HG02678 (cell line): ENCODE data around the gene RABL6.
"Not testable (repeated sequence)": the region's sequence is repeated elsewhere in the genome, so short reads cannot be mapped to it uniquely, and the experiment has no call there.

Source experiments
- ATAC-seq: cut with Tn5 transposase; IDR thresholded peaks from one replicate; pipeline ENCODE4 v1.9.1; 2021; ENCODE audit warnings: mild to moderate bottlenecking, moderate library complexity; ENCODE audit not compliant: unreplicated experiment

The RABL6 gene

DNA sequence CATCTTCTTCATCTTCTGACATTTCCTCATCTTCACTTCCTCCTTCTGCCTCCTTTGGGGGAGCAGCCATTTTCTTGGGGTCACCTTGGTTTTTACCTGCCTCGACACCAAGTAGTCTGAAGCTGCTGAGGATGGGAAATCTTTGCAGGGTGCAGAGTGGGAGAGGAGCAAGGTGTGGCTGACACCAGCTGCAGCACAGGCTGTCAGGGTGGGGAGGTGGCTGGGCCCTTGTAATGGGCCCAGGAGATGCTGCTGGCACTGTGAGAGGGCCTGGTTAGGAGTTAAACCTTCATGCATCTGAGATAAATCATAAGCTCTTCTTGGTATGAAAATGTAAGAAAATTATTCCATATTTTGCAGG is 7.7 kb downstream of the RABL6 start:
- ATAC-seq, result no peak

DNA sequence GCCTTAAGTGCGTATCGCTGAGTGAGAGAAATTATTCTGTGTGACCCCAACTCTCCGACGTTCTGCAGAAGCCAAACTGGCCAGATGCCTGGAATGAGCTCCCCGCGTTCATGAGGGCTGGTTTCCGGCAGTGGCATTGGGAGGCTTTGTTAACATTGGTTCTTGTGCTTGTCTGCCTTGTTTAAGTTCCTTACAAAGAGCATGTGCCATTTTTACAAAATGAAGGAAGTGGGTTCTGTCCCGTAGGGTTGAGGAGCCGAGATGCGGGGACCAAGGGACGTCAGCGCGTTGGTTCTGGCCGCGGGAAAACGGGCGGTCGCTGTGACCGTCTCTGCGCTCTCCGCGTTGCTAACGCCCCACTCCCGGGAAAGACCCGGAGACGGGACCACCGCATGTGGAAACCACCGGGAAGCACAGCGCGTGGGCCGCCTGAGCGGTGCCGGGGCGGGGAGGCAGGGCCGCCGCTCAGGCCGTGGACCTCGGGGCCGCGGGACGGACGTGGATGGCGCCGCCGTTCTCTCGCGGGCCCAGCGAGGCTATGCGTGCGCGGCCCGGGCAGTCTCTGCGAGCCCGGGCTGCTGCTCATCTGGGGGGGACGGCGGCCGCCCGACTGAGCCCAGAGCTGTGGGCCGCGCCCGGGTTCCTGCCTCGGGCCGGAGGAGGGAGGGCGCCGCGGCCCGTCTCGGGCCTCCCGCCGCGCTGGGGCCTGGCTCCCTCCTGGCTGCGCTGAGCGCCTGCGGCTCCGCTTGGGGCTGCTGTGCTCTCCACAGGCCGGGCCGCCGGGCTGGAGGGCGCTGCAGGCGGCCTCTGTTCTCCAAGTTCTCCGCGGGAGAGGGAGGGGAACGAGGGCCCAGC is 13.4 kb downstream of the RABL6 start:
- ATAC-seq, result no peak

DNA sequence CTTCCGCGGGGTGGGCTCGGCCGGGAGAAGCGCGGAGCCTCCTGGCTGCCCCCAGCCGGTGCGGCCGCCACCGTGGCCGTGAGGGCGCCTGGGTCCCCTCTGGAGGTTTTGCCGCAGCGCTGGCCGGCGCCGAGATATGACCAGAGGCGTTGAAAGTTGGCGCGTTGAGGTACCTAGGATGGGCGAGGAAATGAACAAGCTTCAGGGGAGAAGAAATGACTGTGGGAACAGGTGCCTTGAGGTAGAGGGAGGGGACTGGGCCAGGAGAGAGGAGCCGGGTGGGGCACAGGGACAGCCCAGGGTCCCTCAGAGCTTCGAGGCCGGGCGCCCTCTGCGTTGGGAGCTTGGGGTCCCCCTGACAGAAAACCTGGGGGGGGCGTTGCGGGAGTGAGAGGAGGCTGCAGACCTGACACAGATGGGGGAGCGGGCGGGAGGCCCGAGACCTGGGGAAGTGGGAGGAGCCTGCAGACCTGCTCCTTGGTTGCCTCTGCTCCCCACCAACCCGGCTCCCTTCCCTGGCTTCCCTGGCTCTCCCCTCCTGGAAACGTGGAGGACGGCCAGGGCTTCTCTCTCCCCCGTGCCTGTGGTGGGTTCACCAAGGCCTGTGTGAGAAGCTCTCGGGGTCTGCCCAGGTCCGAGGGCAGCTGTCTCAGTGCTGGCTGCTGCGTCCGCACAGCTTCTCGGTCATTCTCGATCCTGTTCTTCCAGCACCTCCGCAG is 14.2 kb downstream of the RABL6 start:
- no peak for ATAC-seq

DNA sequence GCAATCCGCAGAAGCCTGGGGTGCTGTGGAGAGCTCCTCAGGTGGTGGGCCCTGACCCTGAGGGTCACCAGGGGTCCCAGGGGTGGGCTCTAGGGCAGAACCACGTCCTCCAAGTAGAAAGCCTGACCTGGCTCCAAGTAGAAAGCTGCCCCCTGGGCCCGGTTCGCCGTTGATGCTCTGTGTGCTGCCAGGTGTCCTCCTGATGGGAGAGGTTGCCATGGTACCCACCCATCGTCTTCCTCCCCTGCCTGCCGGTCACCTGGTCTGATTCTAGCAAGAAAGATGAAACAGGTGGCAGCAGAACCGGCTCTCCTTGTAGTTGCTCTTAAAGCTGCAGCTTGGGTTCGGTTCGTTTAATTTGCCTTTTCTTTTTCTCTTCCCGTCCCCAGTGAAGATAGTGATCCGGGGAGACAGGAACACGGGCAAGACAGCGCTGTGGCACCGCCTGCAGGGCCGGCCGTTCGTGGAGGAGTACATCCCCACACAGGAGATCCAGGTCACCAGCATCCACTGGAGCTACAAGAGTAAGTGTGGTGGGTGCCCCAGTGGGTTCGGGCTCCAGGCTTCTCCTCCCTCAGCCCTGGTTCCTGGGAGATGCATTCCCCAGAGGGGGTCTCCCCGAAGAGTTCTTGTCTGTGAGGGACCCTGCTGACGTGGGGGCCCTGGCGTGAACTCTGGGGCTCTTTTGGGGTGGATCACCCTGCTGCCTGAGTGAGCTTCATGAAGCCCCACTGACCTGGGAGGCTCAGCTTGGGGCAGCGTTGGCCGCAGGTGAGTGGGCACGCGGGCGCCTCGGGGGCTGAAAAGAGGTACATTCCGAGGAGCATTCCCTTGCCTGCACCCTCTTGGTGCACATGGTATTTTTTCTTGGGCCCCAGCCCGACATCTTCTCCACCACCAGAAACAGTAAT is 15.6 kb downstream of the RABL6 start:
- no peak for ATAC-seq

DNA sequence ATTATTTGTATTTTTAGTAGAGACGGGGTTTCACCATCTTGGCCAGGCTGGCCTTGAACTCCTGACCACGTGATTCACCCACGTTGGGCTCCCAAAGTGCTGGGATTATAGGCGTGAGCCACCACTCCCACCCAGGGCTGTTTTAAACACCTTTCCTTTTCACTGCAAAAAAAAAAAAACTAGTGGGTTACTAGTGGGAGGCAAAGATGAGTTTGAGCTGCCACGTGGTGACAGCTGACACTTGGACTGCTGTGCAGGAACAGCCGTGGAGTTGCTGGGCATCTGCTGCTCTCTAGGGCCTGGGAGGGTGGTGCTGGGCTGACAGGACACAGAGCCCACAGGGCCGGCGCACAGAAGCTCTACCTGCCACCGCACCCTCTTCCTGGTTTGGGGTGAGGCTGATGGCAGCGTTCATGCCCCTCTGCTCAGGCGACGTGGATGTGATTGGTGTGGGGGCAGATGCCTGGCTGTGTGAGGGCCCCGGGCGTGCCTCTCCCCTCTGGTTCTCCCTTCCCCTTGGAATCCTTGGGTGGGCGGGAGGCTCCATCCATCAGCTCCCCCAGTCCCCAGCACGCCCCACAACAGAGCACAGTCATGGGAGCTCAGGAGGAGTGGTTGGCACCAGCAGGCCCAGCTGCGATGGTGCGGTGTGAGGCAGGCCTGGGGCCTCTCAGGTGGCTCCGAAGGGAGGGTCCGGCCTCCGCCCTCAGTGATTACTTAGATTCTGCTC is 16.9 kb downstream of the RABL6 start:
- ATAC-seq, result no peak

DNA sequence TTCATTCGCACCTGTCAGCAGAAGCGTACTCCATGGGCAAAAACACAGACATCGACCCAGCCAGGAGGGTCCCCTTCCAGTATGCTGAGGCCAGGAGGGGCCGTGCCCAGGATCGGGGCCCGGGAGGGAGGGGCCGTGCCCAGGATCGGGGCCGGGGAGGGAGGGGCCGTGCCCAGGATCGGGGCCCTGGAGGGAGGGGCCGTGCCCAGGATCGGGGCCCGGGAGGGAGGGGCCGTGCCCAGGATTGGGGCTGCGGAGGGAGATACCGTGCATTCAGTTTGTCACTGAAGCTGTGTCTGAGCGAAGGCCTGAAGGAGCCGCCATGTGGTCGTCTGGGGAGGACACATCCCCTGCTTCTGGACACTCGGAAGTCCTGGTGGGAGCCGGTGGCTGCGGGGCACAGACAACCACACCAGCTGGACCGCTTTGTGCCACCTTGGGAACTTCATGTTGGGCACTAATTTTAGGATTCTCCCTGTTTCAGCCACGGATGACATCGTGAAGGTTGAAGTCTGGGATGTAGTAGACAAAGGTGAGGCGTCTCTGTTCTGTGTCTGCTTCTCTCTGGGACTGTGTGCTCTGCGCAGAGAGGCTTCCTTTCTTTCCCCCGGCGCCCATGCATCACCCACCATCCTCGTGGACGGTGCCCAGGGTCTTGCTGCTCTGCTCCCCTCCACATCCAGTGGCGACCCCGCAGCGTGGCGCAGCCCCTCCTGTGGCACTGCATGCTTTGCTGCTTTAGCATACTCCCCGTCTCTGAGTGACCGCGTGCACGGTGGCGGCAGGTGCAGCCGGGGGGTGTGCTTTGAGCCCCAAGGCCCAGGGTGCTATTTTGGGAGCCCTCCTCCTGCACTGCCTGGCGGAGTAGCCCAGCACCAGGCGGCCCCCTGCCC is 17.8 kb downstream of the RABL6 start:
- ATAC-seq, result no peak

DNA sequence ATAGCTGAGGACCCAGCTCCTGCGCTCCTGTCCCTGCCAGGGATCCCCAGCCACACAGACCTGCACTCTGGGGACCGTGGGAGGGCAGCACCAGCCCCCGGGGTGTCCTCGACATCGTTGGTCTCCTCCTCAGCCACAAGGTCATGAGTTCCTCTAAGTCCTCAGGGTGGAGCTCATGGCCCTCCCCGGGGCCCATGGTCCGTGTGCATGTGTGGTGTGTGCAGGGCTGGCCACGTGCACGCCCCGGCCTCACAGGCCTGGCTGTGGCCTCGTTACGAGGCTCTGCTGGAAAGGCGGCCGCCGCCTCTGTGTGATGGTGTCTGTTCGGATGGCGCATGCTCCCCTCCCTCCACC is 18.4 kb downstream of the RABL6 start:
- no peak for ATAC-seq

DNA sequence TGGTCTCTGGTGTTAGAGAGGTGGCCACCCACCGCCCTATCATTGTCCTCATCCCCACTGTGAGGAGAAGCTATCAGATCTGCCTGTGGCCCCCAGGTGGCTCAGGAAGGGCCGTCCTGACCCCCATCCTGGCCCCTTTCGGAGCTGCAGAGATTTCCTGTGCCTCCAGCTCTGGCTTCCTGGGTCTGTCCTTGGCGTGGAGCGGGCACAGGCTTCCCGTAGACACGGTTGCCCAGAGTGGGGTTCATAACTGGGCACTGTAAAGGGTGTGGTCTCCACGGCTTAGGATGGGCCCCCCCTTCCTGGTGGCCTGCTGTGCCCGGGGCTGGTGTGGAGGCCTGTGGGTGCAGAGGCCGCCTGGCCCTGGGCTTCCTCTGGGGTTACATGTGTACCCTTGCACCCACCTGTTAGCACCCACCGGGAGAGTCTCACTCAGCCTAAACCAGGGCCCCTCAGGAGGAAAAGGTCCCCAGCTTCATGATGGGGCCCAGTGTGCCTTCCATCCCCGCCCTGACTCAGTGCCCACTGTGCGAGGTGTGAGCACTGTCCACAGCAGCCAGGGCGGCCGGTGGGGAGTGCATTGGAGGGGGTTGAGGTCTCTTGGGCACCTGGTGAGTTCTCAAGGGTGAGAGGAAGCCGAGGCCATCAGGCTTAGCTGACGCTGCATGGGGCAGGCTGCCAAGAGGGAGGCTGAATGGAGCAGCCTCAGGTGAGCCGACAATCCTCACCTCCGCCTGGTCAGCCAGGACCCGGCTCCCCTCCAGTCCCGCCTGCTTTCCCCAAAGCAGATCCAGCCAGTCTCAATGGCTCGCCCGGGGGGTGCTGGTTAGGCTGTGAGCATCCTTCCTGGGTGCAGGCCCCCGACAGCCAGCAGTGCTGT is 19.2 kb downstream of the RABL6 start:
- ATAC-seq, result no peak

DNA sequence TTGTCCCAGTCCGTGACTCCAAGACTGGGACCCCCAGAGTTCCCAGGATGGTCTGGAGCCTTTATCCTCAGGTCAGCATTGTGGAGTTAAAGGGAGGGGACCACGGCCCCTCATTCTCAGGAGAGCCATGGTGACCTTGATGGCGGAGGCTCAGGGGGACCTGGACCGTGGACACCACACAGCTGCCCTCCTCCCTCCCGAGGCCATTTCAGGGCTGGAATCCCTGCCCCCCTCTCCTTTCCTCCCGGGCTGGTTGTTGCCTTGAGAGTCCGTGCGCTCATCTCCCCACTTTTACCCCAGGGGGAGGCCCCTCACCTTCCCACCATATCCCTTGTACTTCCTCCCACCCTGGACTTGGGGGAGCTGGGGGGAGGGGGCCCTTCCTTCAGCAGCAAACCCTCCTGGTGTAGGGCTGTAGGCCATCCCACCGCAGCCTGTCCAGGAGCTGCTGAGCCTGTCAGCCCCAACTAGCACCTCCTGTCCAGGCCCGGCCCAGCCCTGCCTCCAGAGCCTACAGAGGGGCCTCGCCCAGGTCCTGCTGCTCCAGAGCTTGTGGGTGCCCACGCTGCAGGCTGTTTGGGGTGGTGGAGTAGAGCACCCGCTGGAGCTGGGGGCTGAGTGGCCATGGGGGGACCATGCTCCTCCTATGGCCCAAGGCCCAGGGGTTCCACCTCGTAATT is 20.2 kb downstream of the RABL6 start:
- no peak for ATAC-seq

DNA sequence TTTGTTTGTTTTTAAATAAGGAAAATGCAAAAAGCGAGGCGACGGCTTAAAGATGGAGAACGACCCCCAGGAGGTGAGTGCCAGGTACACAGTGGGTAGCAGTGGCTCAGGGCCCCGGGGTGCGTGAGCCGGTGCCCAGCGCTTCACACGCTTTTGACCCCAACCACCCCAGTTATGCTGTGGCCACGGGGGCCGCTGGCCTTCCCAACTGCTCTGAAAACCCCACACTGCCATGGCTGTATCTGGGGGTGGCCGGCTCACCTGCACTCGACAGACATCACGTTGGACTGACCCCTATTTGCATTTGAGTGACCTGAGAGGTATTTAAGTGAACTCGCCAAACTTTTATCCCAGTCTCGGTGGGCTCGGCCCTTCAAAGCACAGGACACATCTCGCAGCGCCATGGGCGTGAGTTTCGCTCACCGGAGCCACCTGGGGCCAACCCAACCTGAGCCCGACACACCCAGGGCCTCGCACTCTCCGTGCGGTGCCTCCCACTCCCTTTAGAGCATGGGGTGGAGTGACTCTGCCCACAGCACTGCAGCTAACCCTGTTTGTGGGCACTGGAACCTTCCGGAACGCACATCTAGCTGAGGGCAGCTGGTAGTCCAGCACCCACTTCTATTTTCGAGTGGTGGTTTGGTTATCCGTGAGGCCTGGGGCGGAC is 20.9 kb downstream of the RABL6 start:
- ATAC-seq, result no peak

DNA sequence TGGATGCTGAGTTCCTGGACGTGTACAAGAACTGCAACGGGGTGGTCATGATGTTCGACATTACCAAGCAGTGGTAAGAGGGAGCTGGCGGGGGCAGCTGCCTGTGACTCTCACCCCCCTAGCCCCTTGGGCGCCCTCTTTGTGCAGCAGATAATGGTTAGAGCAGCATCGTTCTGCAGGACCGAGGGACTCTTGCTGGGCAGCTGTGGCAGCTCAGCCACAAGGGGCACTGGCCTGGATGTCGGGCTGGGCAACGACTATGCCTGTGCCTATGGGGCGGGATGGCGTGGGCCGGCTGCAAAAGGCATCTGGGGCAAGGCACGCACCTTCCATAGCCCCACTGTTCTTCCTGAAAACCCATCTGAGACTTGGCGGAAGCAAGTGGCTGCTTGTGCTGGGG is 21.7 kb downstream of the RABL6 start:
- ATAC-seq, result no peak

DNA sequence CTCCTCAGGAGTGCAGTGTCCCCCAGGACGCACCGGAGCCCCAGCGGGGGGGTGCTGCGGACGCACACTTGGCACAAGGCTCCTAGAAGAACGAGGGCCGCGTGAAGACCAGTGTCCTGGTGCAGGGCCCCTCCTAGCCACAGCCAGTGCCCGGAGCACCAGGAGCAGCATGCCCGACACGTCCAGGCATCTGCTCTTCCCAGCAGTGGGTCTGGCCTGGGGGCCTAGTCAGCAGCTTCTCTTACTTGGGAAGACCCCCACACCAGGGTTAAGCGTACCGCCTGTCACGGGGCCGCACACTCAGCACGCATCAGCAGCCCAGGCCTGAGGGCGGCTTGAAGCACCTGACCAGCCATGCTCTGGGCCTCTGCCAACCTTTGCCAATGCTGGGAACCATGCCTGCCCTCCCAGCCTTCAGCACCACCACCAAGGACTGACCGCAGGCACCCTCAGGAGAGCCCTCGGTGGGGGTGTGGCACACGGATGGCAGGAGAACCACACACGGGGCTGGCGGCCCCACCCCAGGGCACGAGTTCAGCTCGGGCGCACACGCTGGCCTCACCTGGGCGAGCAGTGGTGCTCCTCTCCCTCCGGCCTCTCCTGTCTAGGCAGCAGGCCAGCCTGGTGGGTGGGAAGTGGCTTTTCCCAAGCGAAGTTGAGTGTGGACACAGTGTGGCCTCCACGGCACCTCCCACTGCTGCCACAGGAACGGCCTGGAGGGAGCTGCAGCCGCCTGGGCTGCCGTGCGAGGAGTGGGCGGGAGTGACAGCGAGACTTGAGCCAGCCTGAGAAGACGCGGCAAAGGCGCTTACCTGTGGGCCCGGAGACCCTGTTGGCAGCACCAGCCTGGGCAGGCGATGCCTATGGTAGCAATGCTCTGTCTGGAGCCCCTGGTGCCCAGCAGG is 22.5 kb downstream of the RABL6 start:
- no peak for ATAC-seq

DNA sequence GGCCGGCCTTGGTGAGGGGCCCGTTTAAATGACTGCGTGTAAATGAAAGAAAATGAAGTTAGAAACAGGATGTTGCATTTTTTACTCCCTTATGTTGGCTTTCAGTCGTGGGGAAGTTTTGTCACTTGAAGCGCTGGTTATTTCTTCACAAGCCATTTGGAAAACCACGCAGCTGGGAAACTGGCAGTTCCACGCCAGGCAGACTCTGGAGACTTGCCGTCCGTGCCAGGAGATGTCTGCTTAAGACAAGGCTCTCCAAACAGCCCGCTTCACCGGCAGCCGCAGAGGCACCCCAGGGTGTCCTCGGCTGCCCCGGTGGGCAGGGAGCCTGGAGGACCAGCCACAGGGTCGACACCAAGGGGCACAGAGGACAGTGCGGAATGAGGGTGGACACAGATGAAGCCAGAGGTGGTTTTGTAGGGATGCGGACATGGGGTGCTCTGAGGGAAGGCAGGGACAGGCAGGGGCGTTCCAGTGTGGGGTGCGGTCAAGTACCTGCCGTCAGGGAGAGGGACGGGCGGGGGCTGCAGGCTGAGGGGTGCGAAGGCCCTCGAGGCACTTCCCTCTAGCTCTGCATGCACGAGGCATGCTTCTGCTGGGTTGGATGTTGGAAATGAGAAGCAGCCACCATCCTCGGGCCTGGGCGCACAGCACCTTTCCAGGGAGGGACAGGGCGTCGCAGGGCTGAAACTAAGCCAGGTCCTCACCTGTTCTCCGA is 23.4 kb downstream of the RABL6 start:
- ATAC-seq, result no peak

DNA sequence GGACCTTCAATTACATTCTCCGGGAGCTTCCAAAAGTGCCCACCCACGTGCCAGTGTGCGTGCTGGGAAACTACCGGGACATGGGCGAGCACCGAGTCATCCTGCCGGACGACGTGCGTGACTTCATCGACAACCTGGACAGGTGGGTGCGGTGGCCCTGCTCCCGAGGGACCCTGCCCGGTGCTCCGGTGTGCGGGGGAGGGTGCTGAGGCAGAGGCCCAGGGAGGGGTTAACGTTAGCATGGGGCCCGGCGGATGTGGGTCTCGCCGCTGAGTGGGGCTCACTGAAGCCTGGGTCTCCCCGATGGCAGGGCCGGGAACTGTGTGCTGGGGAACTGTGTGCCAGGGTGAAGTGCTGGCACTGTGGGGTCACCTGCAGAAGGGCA is 24.0 kb downstream of the RABL6 start:
- no peak for ATAC-seq

DNA sequence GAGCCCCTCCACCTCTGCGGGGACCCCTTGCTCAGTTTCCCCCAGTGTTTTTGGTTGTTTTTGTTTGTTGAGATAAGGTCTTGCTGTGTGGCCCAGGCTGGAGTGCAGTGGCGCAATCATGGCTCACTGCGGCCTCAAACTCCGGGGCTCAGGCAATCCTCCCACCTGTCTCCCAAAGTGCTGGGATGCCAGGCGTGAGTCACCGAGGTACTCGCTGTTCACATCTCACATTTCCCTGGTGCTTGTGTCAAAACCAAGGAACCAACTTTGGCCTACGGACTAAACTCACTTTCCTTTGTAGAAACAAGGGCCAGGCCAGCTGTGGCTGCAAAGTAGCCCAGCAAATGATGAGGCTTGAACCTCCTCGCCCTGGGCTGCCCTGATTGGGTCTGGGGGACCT is 24.8 kb downstream of the RABL6 start:
- ATAC-seq, result no peak

DNA sequence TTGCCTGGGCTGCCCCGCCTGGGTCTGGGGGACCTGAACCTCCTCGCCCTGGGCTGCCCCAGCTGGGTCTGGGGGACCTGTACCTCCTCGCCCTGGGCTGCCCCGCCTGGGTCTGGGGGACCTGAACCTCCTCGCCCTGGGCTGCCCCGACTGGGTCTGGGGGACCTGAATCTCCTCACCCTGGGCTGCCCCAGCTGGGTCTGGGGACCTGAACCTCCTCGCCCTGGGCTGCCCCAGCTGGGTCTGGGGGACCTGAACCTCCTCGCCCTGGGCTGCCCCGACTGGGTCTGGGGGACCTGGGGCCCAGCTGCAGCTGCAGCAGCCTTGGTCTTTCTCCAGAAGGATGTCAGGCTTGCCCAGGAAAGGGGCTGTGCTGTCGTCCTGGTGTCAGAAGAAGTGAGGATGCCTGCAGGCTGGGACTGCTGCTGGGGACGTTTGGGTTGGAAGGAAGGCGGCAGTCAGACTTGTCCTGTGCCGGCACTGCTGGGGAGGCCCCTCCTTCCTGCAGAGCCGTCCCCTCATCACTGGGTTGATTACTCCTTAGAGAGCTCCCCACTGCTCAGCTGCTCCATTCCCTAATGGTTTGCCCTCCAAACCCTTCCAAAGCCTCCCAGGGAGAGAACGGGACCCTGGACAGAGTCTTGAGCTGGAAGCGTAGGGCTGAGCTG is 25.8 kb downstream of the RABL6 start:
- not testable (repeated sequence) for ATAC-seq
